Spleen (tissue), 7 donors: Measurements from ENCODE around the gene ISCA2.

Experiments used
- CTCF ChIP-seq, 11 experiments: fragments of 200-600 bp in 7 of 11; fragments of 450-650 bp in 4 of 11; sonication (generic) in 4 of 11; IDR thresholded peaks in 8 of 11; conservative IDR thresholded peaks in 3 of 11; 1 replicate in 7 of 11; 2 replicates in 4 of 11; pipeline versions ENCODE4 v1.4.0 to v1.8.0; 2016 to 2021; ENCODE audit warnings: antibody characterized with exemption in 11 of 11, inconsistent platforms in 4 of 11, mild to moderate bottlenecking in 1 of 11
- POLR2A ChIP-seq, 3 donors: fragments of 450-650 bp; IDR thresholded peaks; one replicate each; pipeline ENCODE4 v1.5.1; 2017; ENCODE audit warnings: antibody characterized with exemption in 3 of 3, mild to moderate bottlenecking in 1 of 3
- donor health status: DM: no; HTN: no; CAD: no; lungs with moderate emphysema.
- donor health status: DM: no; HTN: no; CAD: no.
- donor health status: DM: no; HTN: no; CAD: no.

DNA sequence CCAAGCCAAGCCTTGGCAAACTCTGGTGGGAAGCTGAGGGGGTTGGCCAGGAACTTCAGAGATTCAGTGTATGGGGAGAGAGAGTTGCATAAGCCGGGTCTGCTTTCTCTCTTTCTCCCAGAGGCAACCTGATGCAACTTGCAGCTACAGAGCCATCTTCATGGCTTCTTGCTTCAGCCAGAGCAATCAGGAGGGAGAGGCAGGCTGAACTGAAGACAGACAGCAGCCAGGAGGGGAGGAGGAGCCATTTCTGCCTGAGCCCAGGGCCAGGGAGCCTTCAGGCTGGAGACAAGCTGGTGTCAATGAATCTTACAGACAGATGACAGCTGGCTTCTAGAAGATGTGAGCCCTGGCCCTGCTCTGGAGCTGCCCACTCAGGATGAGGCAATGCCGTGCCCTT lies 19.2 kb upstream of the ISCA2 start:
- TF ChIP-seq CTCF (IDR thresholded peaks at IDR 0.05 in 8 of 11, conservative IDR thresholded peaks at IDR 0.05 in 3 of 11), result no peak
- no peak for TF ChIP-seq POLR2A (IDR thresholded peaks at IDR 0.05)
